IMR-90 (cell line): ENCODE measurements around the gene DTX1. TPM values are rescaled to one million over a fixed set of nuclear protein-coding genes. Genes with fewer than 3 reads are reported as not detected.

Experiments used
- ATAC-seq: fragments of 200-7000 bp; cut with Tn5 transposase; 2 replicates; pipeline ENCODE4 v1.9.1; 2020; ENCODE audit warnings: low read depth, mild to moderate bottlenecking, moderate library complexity
- BruUV-seq: library from RNA; stranded (reverse); fragments of 400-500 nt; replicated peaks from 2 replicates; lab custom pipeline; 2021; lab: Mats Ljungman, UMichigan
- CTCF ChIA-PET: fragments of 300-600 bp; formaldehyde crosslinking; extraction: SDS; loops from one replicate; lab custom pipeline; 2021; ENCODE audit warnings: antibody characterized with exemption; lab: Yijun Ruan, JAX
- POLR2A ChIA-PET: fragments of 300-600 bp; sonication (Branson Sonifier 250); formaldehyde crosslinking; loops from one replicate; lab custom pipeline; 2022; ENCODE audit warnings: antibody characterized with exemption; ENCODE audit not compliant: unreplicated experiment; lab: Charles Lee
- DNase-seq: peaks from one replicate; pipeline ENCODE4 v3.0.0; 2013
- H2AFZ ChIP-seq: replicated peaks from 2 replicates; pipeline ENCODE3; 2013; ENCODE audit warnings: low read length, mild to moderate bottlenecking; ENCODE audit not compliant: poor library complexity
- H2AK5ac ChIP-seq: 2 replicates; pipeline ENCODE4 v1.6.1; 2013; ENCODE audit warnings: low read depth, low read length, inconsistent platforms
- H2AK9ac ChIP-seq: replicated peaks from 2 replicates; pipeline ENCODE3; 2013; ENCODE audit warnings: mild to moderate bottlenecking, low read depth, low read length, moderate library complexity; ENCODE audit not compliant: poor library complexity
- H2BK120ac ChIP-seq: 2 replicates; pipeline ENCODE4 v1.6.1; 2013; ENCODE audit warnings: low read depth, low read length, inconsistent platforms
- H2BK15ac ChIP-seq: 3 replicates; pipeline ENCODE4 v1.6.1; 2013; ENCODE audit warnings: low read depth, low read length, inconsistent platforms
- H2BK20ac ChIP-seq: 2 replicates; pipeline ENCODE4 v1.6.1; 2013; ENCODE audit warnings: low read depth, mild to moderate bottlenecking, inconsistent platforms, low read length, moderate library complexity
- H2BK5ac ChIP-seq: 2 replicates; pipeline ENCODE4 v1.6.1; 2013; ENCODE audit warnings: mild to moderate bottlenecking, low read depth, low read length, inconsistent platforms; ENCODE audit not compliant: poor library complexity, severe bottlenecking
- H3K14ac ChIP-seq: replicated peaks from 2 replicates; pipeline ENCODE4 v1.6.1; 2013; ENCODE audit warnings: low read depth, low read length, inconsistent platforms
- H3K18ac ChIP-seq: 2 replicates; pipeline ENCODE4 v1.6.1; 2013; ENCODE audit warnings: low read depth, low read length, control low read depth
- H3K23ac ChIP-seq: 2 replicates; pipeline ENCODE4 v1.6.1; 2013; ENCODE audit warnings: low read depth, low read length, inconsistent platforms
- H3K27ac ChIP-seq: 2 replicates; pipeline ENCODE4 v1.5.1; 2013; ENCODE audit warnings: mild to moderate bottlenecking, control low read depth, low read length; ENCODE audit not compliant: insufficient read depth
- H3K27me3 ChIP-seq: 2 replicates; pipeline ENCODE4 v1.6.1; 2013; ENCODE audit warnings: low read length; ENCODE audit not compliant: control insufficient read depth, insufficient read depth
- H3K36me3 ChIP-seq: 2 replicates; pipeline ENCODE4 v1.6.1; 2013; ENCODE audit warnings: low read length, mixed read lengths; ENCODE audit not compliant: control insufficient read depth, insufficient read depth
- H3K4ac ChIP-seq: 2 replicates; pipeline ENCODE4 v1.6.1; 2013; ENCODE audit warnings: low read depth, low read length, inconsistent platforms
- H3K4me1 ChIP-seq: 2 replicates; pipeline ENCODE4 v1.6.1; 2013; ENCODE audit warnings: low read length, mixed read lengths; ENCODE audit not compliant: control insufficient read depth, insufficient read depth
- H3K4me2 ChIP-seq: 2 replicates; pipeline ENCODE4 v1.6.1; 2013; ENCODE audit warnings: low read depth, mild to moderate bottlenecking, control low read depth, low read length, moderate library complexity
- H3K4me3 ChIP-seq: 2 replicates; pipeline ENCODE4 v1.5.1; 2013; ENCODE audit warnings: low read depth, mild to moderate bottlenecking, control low read depth, low read length, moderate library complexity; ENCODE audit not compliant: insufficient read depth
- H3K56ac ChIP-seq: 2 replicates; pipeline ENCODE4 v1.6.1; 2013; ENCODE audit warnings: low read length, inconsistent platforms; ENCODE audit not compliant: insufficient read depth; ENCODE audit errors: extremely low read depth
- H3K79me1 ChIP-seq, 2 experiments: 2 replicates each; pipeline ENCODE4 v1.6.1; 2013; ENCODE audit warnings: low read length in 2 of 2, inconsistent platforms in 1 of 2, low read depth in 1 of 2
- H3K9ac ChIP-seq: 2 replicates; pipeline ENCODE4 v1.6.1; 2013; ENCODE audit warnings: low read depth, low read length, control low read depth
- H3K9me1 ChIP-seq: 2 replicates; pipeline ENCODE4 v1.6.1; 2013; ENCODE audit warnings: low read length, inconsistent platforms; ENCODE audit not compliant: insufficient read depth
- H3K9me3 ChIP-seq: 2 replicates; pipeline ENCODE4 v1.6.1; 2013; ENCODE audit warnings: low read length; ENCODE audit not compliant: control insufficient read depth, insufficient read depth
- H4K20me1 ChIP-seq: 2 replicates; pipeline ENCODE4 v1.6.1; 2013; ENCODE audit warnings: low read length, inconsistent platforms; ENCODE audit not compliant: insufficient read depth
- H4K5ac ChIP-seq: 2 replicates; pipeline ENCODE4 v1.6.1; 2013; ENCODE audit warnings: mild to moderate bottlenecking, low read depth, low read length, control low read depth
- H4K8ac ChIP-seq, 2 experiments: 2 replicates each; pipeline ENCODE4 v1.6.1; 2013; ENCODE audit warnings: low read depth in 2 of 2, low read length in 2 of 2, control low read depth in 1 of 2, inconsistent platforms in 1 of 2
- H4K91ac ChIP-seq: 2 replicates; pipeline ENCODE4 v1.6.1; 2013; ENCODE audit warnings: low read depth, low read length, inconsistent platforms; ENCODE audit not compliant: insufficient read depth
- BHLHE40 ChIP-seq: fragments of 150-350 bp; IDR thresholded peaks from 2 replicates; pipeline ENCODE4 v1.6.1; 2016; ENCODE audit warnings: mild to moderate bottlenecking, low read depth, low read length
- CTCF ChIP-seq: conservative IDR thresholded peaks from 2 replicates; pipeline ENCODE4 v1.5.1; 2012; ENCODE audit warnings: mild to moderate bottlenecking, low read depth, low read length, improper control_type of control experiment
- FOS ChIP-seq: fragments of 150-350 bp; IDR thresholded peaks from 2 replicates; pipeline ENCODE4 v1.6.1; 2016; ENCODE audit warnings: low read depth, low read length
- MXI1 ChIP-seq: IDR thresholded peaks from 2 replicates; pipeline ENCODE4 v1.6.1; 2012; ENCODE audit warnings: low read depth, mild to moderate bottlenecking, low read length, moderate library complexity, borderline replicate concordance
- POLR2A ChIP-seq: IDR thresholded peaks from 2 replicates; pipeline ENCODE4 v1.6.1; 2012; ENCODE audit warnings: mild to moderate bottlenecking, low read depth, low read length
- RFX5 ChIP-seq: IDR thresholded peaks from 2 replicates; pipeline ENCODE4 v1.8.0; 2012; ENCODE audit warnings: low read depth, mild to moderate bottlenecking, low read length, moderate library complexity
- dilution Hi-C: fragments of 300-500 bp; cut with HindIII; formaldehyde crosslinking; loops from one replicate; pipeline ENCODE4 v1.14.3; 2018; ENCODE audit warnings: low sequenced_read_pairs; ENCODE audit not compliant: unreplicated experiment
- in situ Hi-C: fragments of 300-500 bp; cut with MboI; formaldehyde crosslinking; loops from 3 replicates; pipeline ENCODE4 v1.14.3; 2019; ENCODE audit warnings: low sequenced_read_pairs, inconsistent platforms, mixed read lengths
- intact Hi-C: fragments of 100-400 bp; cut with micrococcal nuclease; formaldehyde crosslinking; loops from 2 replicates; pipeline ENCODE4 v1.10.0; 2022
- polyA plus RNA-seq, 3 experiments: library from polyadenylated mRNA; depleted of rRNA; stranded (reverse); fragments of >200 nt; gene quantifications; 2 replicates each; pipeline ENCODE4 v1.2.3, GENCODE V29; 2012; ENCODE audit warnings: low replicate concordance in 1 of 3
- total RNA-seq: library from RNA; depleted of rRNA; stranded (reverse); fragments of >200 nt; gene quantifications from 2 replicates; pipeline ENCODE4 v1.2.3, GENCODE V29; 2012

DTX1 gene
- total and polyA plus RNA-seq, 2 of the 4 experiments (the other 2 are of a cell fraction) = not detected

DNA sequence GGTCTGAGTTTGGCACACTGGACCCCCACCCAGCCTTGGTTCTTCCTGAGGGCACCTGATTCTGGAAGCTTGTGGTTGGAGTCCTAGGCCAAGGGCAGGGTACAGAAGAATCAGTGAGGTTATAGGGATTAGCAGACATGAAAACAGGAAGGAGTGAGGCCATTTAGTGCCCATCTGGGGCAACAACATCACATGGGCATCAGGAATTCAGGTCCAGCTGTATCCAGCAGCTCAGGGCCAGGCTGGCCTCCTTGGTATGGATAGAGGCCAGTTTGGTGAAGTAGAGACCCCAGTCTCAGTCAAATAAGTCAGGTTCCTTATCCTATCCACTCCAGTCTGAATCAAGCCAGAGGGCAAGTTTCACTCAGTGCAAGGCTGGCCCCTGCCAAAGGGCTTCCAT, 42.8 kb downstream of the DTX1 start:
- TF ChIP-seq MXI1 (no peak), RFX5 (no peak), FOS (no peak), POLR2A (no peak), BHLHE40 (no peak), CTCF (no peak)
- Histone ChIP-seq H4K20me1 (no peaks in the 10 kb centered on the region), H4K8ac (no peak overlapping the region), H3K23ac (no peak overlapping the region), H2AFZ (no peak overlapping the region), H2BK5ac (no peak overlapping the region), H3K4me1 (no peaks in the 10 kb centered on the region), H2BK120ac (no peak overlapping the region), H3K79me1 (no peaks in the 10 kb centered on the region), H3K18ac (no peak overlapping the region), H3K27me3 (peaks cover 5% of the 10 kb centered on the region; the same call in 1 of the 2 replicates), H2BK20ac (no peak overlapping the region), H4K91ac (no peak overlapping the region), H3K9ac (no peak overlapping the region), H3K56ac (no peak overlapping the region), H3K9me3 (no peaks in the 10 kb centered on the region), H3K9me1 (no peaks in the 10 kb centered on the region), H2BK15ac (no peak overlapping the region), H3K4ac (no peak overlapping the region), H3K14ac (no peak overlapping the region), H3K4me3 (no peak overlapping the region), H3K36me3 (no peaks in the 10 kb centered on the region), H2AK9ac (no peak overlapping the region), H3K4me2 (no peak overlapping the region), H3K27ac (no peak overlapping the region), H2AK5ac (no peak overlapping the region), H4K5ac (no peak overlapping the region)
- dilution Hi-C loops = no loop called here
- BruUV-seq = no TSS peak
- ATAC-seq = no peak
- ChIA-PET POLR2A (no interaction called here), CTCF (no interaction called here)
- in situ Hi-C loops = no loop called here
- no peak for DNase-seq
- intact Hi-C loops = no loop called here
